Frontal cortex (tissue), 4 donors: ENCODE results near the gene DNM3. TPM values are rescaled to one million over a fixed set of nuclear protein-coding genes. Genes with fewer than 3 reads are reported as not detected.
"Not testable (repeated sequence)": the region's sequence is repeated elsewhere in the genome, so short reads cannot be mapped to it uniquely, and the experiment has no call there.

Experiments
- DNase-seq, 2 donors: peaks; one replicate each; pipeline ENCODE4 v3.0.0; 2012; ENCODE audit warnings: low spot score in 2 of 2
- FAIRE-seq: peaks from 2 replicates; lab custom pipeline; 2012; peaks lifted over from hg19 to GRCh38; lab: Jason Lieb, UNC
- total RNA-seq: library from RNA; depleted of rRNA; stranded (reverse); fragments of >200 nt; gene quantifications from one replicate; pipeline ENCODE4 v1.2.3, GENCODE V29; 2014
- donor health status: control.
- donor health status: control.
- donor health status: control.

The DNM3 gene
- total RNA-seq, 1 donor from 2014 or later = 76.2 TPM

GRCh38 chr1:172001288-172001687 is 160.0 kb downstream of the DNM3 start:
- no peak for FAIRE-seq
- DNase-seq = no peak

GRCh38 chr1:172002725-172003345 is 161.5 kb downstream of the DNM3 start:
- DNase-seq = no peak
- peak; percentile 98 for FAIRE-seq

GRCh38 chr1:172003766-172004530 is 162.7 kb downstream of the DNM3 start:
- FAIRE-seq = no peak
- DNase-seq = no peak

DNA sequence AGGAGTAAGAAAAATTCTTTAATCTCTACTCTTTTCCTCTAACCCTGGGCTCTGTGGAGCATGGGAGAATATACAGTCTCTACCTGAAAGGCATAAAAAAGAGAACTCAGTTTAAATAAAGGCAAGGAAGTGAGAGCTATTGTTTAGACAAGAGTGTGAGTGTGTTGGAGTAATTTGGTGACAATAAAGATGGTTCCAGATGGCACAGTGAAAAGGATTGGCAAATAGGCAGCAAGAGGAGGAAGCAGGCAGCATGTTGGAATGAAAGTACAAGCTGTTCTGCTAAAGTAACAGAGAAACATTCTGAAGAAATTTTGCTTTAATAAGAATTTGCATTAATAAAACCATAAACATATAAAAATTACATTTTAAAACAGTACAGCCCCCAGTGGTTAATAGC is 163.4 kb downstream of the DNM3 start:
- no peak for DNase-seq
- no peak for FAIRE-seq

- no peak for DNase-seq
- FAIRE-seq = no peak
These were observed 164.6 kb downstream of the DNM3 start for GRCh38 chr1:172005856-172006255.

- no peak for DNase-seq
- no peak for FAIRE-seq
These were observed 165.4 kb downstream of the DNM3 start for GRCh38 chr1:172006660-172007059.

- DNase-seq (no peak), FAIRE-seq (no peak)
These were observed 177.5 kb downstream of the DNM3 start for GRCh38 chr1:172018727-172019311.

DNA sequence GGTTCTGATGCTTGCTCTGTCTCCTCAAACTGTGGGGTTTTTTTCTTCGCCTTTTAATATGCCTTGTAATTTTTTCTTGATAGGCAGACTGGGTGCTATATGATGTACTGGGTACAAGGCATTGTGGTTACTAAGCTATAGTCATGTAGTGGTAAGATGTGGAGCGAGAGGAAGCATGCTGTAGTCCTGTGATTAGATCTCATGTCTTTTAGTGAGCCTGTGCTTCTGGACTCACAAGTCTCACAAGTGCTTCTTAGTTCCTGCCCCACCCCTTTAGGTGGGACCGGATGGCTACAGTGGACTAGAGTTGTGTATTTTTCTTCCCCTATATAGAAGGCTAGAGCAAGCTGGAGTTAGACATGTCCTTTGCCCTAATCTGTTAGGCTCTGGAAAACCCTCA is 178.7 kb downstream of the DNM3 start:
- FAIRE-seq (no peak), DNase-seq (no peak)

- FAIRE-seq = no peak
- DNase-seq = no peak
These were observed 183.2 kb downstream of the DNM3 start for GRCh38 chr1:172024516-172024915.

- FAIRE-seq, DNase-seq: not testable (repeated sequence)
These were observed 183.8 kb downstream of the DNM3 start for GRCh38 chr1:172024944-172025738.

DNA sequence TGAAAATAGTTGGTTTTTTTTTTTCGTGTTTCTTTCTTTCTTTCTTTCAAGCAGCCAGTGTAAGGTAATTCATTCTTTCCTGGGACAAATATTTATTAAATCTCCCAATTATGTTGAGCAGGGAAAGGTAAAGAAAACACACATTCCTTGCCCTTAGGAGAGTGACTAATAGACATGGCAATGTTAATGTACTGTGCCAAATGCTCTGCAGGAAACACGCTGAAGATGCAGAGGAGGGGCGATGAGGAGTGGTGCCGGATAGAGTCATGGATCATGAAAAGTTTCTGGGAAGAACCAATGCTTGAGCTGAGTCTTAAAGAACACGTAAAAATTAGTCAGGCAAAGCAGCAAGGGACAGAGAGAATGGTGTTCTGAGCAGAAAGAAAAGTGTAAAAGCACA is 199.2 kb downstream of the DNM3 start:
- DNase-seq (no peak), FAIRE-seq (no peak)

- FAIRE-seq = no peak
These were observed 199.8 kb downstream of the DNM3 start for GRCh38 chr1:172041102-172041501.

DNA sequence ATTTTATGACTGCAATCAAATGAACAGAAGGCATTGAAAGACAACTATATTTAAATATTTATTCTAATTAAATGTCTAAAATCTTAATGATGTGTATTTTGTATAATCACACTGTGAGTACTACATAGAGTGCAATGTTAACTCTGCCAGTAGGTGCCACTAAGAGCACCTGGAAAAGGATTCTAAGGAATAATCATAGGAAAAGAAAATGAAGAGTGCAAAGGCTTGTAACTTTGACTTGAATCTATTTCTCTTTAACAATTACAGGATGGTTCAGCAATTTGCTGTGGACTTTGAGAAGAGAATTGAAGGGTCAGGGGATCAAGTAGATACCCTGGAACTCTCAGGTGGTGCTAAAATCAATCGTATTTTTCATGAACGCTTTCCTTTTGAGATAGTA is 200.4 kb downstream of the DNM3 start:
- FAIRE-seq (no peak), DNase-seq (no peak)

More at GRCh38 chr1:172041102-172041501, 199.8 kb downstream of the DNM3 start:
- DNase-seq = no peak

DNA sequence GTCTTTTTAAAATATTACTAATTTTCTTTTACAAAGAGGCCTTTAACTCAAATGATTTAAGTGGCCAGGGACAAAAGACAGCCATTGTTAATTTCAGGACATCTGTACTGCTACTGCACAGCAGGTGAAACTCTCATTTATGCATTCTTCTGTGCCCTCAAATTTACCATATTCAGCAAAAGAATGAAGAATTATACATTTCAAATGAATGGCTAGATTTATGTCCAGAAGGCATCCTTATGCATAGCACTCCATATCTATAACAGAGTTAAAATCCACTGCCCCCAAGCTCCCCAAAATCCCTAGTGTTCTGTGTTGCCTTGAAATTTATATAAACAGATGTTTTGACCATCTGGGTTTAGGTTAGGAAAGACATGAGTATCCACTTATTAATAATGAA is 202.6 kb downstream of the DNM3 start:
- FAIRE-seq (no peak), DNase-seq (no peak)

DNA sequence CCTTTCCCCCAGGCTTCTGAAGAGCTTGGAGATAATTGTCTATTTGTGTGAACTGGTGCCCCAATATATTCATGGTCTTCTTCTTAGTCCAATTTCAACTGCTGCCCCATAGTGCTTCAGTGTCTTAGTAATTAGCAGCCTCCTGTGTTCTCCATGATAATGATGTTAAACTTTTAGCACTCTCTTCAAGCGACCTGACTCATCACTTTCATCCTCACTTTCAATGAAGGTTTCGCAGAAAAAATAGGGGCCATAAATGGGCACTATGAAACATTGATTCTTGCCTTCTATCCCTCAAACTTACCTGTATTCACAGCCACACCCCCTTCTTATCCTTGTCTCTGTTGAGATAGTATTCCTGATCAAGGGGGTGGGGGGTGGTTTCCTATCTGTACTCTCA is 210.6 kb downstream of the DNM3 start:
- FAIRE-seq (no peak), DNase-seq (no peak)

DNA sequence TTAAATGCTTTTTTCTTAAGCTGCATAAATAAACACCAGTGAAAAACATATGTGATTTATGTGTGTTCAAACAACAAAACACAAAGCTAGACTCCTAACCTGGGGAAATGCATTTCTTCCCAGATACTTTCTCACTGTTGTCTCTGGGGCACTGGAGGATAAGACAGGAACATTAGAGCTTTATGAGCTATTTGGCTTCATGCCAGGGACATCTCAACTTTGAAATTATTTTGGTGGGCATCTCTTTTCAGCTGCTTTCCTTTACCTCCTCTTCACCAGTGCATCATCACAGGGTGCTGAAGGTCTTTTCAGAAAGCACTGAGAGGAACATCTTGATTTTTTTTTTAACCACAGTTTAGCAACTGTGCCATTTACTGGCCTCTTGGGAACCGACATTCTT is 212.9 kb downstream of the DNM3 start:
- DNase-seq = no peak
- FAIRE-seq = no peak

- DNase-seq, FAIRE-seq: not testable (repeated sequence)
These were observed 214.6 kb downstream of the DNM3 start for GRCh38 chr1:172055816-172056419.

GRCh38 chr1:172068334-172068733 is 227.0 kb downstream of the DNM3 start:
- DNase-seq (no peak), FAIRE-seq (no peak)

- FAIRE-seq = no peak
These were observed 227.8 kb downstream of the DNM3 start for GRCh38 chr1:172069051-172069450.

GRCh38 chr1:172069534-172069933 is 228.2 kb downstream of the DNM3 start:
- no peak for DNase-seq
- no peak for FAIRE-seq

More at GRCh38 chr1:172069051-172069450, 227.8 kb downstream of the DNM3 start:
- no peak for DNase-seq
